Islet of Langerhans (tissue), 1 donor: ENCODE data around the gene UBE2QL1.

Experiments used
- FAIRE-seq: peaks from one replicate; lab custom pipeline; 2011; peaks lifted over from hg19 to GRCh38; lab: Jason Lieb, UNC

Gene UBE2QL1

GRCh38 chr5:6448622-6449464, at the start of gene UBE2QL1:
UBE2QL1 (plus strand) TSS chr5:6448859; CDS start chr5:6448894, 35 bp downstream.
- FAIRE-seq: no peak

- FAIRE-seq: no peak
Observed at GRCh38 chr5:6399980-6400910, 48.4 kb upstream of the UBE2QL1 start.

- no peak for FAIRE-seq
Observed at GRCh38 chr5:6401410-6401809, 47.2 kb upstream of the UBE2QL1 start.

- FAIRE-seq: no peak
Observed at GRCh38 chr5:6402939-6403338, 45.7 kb upstream of the UBE2QL1 start.

- no peak for FAIRE-seq
Observed at GRCh38 chr5:6403416-6403815, 45.2 kb upstream of the UBE2QL1 start.

- no peak for FAIRE-seq
Observed at GRCh38 chr5:6404129-6404528, 44.5 kb upstream of the UBE2QL1 start.

- FAIRE-seq: no peak
Observed at GRCh38 chr5:6405591-6405990, 43.1 kb upstream of the UBE2QL1 start.

GRCh38 chr5:6407558-6408259, 41.0 kb upstream of the UBE2QL1 start:
- FAIRE-seq: no peak

GRCh38 chr5:6408260-6408596, 40.4 kb upstream of the UBE2QL1 start:
- FAIRE-seq: no peak

GRCh38 chr5:6408627-6409446, 39.8 kb upstream of the UBE2QL1 start:
- FAIRE-seq: no peak

- FAIRE-seq: no peak
Observed at GRCh38 chr5:6410421-6410820, 38.2 kb upstream of the UBE2QL1 start.

- FAIRE-seq: no peak
Observed at GRCh38 chr5:6411141-6411540, 37.5 kb upstream of the UBE2QL1 start.

GRCh38 chr5:6412811-6413210, 35.8 kb upstream of the UBE2QL1 start:
- FAIRE-seq: no peak

GRCh38 chr5:6417657-6418056, 31.0 kb upstream of the UBE2QL1 start:
- FAIRE-seq: no peak

GRCh38 chr5:6418679-6419276, 29.9 kb upstream of the UBE2QL1 start:
- FAIRE-seq: no peak

GRCh38 chr5:6419340-6419852, 29.3 kb upstream of the UBE2QL1 start:
- peak; percentile 99 for FAIRE-seq

- no peak for FAIRE-seq
Observed at GRCh38 chr5:6423327-6424109, 25.1 kb upstream of the UBE2QL1 start.

- FAIRE-seq: no peak
Observed at GRCh38 chr5:6424110-6424659, 24.5 kb upstream of the UBE2QL1 start.

GRCh38 chr5:6424700-6425099, 24.0 kb upstream of the UBE2QL1 start:
- no peak for FAIRE-seq

GRCh38 chr5:6427694-6428093, 21.0 kb upstream of the UBE2QL1 start:
- FAIRE-seq: no peak
